ENCODE measurements around the gene TCF4. TPM values are rescaled to one million over a fixed set of nuclear protein-coding genes. Genes with fewer than 3 reads are reported as not detected.
A peak's percentile ranks its signal among the peaks of the same experiment; 100 is the strongest.

The TCF4 gene
- total RNA-seq, 1 donor from 2014 or later, result 175 TPM

- Mint-ChIP-seq H3K4me1 (ENCODE audit: unreplicated experiment) (peaks cover 41% of the 10 kb centered on the region), H3K27ac (ENCODE audit: unreplicated experiment) (peak overlapping the region; percentile 53), H3K9me3 (ENCODE audit: unreplicated experiment) (no peaks in the 10 kb centered on the region), H3K36me3 (ENCODE audit: low read depth, unreplicated experiment) (peaks cover 11% of the 10 kb centered on the region), H3K4me3 (ENCODE audit: unreplicated experiment) (no peak overlapping the region), H3K27me3 (ENCODE audit: unreplicated experiment) (no peaks in the 10 kb centered on the region)
- no peak for DNase-seq (ENCODE audit: low spot score)
- TF ChIP-seq CTCF (IDR thresholded peaks at IDR 0.05; ENCODE audit: unreplicated experiment), result no peak
These were observed 234.6 kb downstream of the TCF4 start for GRCh38 chr18:55353391-55353790.

GRCh38 chr18:55351980-55352714 lies 235.8 kb downstream of the TCF4 start:
- no peak overlapping the region for H3K27ac Mint-ChIP-seq (ENCODE audit: unreplicated experiment)
- peaks cover 5% of the 10 kb centered on the region for H3K36me3 Mint-ChIP-seq (ENCODE audit: low read depth, unreplicated experiment)
- H3K9me3 Mint-ChIP-seq (ENCODE audit: unreplicated experiment), result no peaks in the 10 kb centered on the region
- no peak for DNase-seq (ENCODE audit: low spot score)
- peaks cover 38% of the 10 kb centered on the region for H3K4me1 Mint-ChIP-seq (ENCODE audit: unreplicated experiment)
- H3K27me3 Mint-ChIP-seq (ENCODE audit: unreplicated experiment), result no peaks in the 10 kb centered on the region
- no peak for TF ChIP-seq CTCF (IDR thresholded peaks at IDR 0.05; ENCODE audit: unreplicated experiment)
- no peak overlapping the region for H3K4me3 Mint-ChIP-seq (ENCODE audit: unreplicated experiment)

- TF ChIP-seq CTCF (IDR thresholded peaks at IDR 0.05; ENCODE audit: unreplicated experiment), result no peak
- peak overlapping the region; percentile 53 for H3K27ac Mint-ChIP-seq (ENCODE audit: unreplicated experiment)
- no peak overlapping the region for H3K4me3 Mint-ChIP-seq (ENCODE audit: unreplicated experiment)
- H3K9me3 Mint-ChIP-seq (ENCODE audit: unreplicated experiment), result no peaks in the 10 kb centered on the region
- peaks cover 5% of the 10 kb centered on the region for H3K36me3 Mint-ChIP-seq (ENCODE audit: low read depth, unreplicated experiment)
- H3K27me3 Mint-ChIP-seq (ENCODE audit: unreplicated experiment), result no peaks in the 10 kb centered on the region
- peaks cover 41% of the 10 kb centered on the region for H3K4me1 Mint-ChIP-seq (ENCODE audit: unreplicated experiment)
- DNase-seq (ENCODE audit: low spot score), result no peak
These were observed 236.7 kb downstream of the TCF4 start for GRCh38 chr18:55351241-55351691.

GRCh38 chr18:55349685-55350084 lies 238.3 kb downstream of the TCF4 start:
- H3K4me3 Mint-ChIP-seq (ENCODE audit: unreplicated experiment), result no peak overlapping the region
- DNase-seq (ENCODE audit: low spot score), result no peak
- H3K27ac Mint-ChIP-seq (ENCODE audit: unreplicated experiment), result no peak overlapping the region
- H3K4me1 Mint-ChIP-seq (ENCODE audit: unreplicated experiment), result peaks cover 39% of the 10 kb centered on the region
- H3K36me3 Mint-ChIP-seq (ENCODE audit: low read depth, unreplicated experiment), result peaks cover 5% of the 10 kb centered on the region
- TF ChIP-seq CTCF (IDR thresholded peaks at IDR 0.05; ENCODE audit: unreplicated experiment), result no peak
- H3K9me3 Mint-ChIP-seq (ENCODE audit: unreplicated experiment), result no peaks in the 10 kb centered on the region
- H3K27me3 Mint-ChIP-seq (ENCODE audit: unreplicated experiment), result no peaks in the 10 kb centered on the region

- Mint-ChIP-seq H3K4me3 (ENCODE audit: unreplicated experiment) (no peak overlapping the region), H3K27me3 (ENCODE audit: unreplicated experiment) (no peaks in the 10 kb centered on the region), H3K4me1 (ENCODE audit: unreplicated experiment) (peaks cover 19% of the 10 kb centered on the region), H3K27ac (ENCODE audit: unreplicated experiment) (no peak overlapping the region), H3K9me3 (ENCODE audit: unreplicated experiment) (no peaks in the 10 kb centered on the region), H3K36me3 (ENCODE audit: low read depth, unreplicated experiment) (peaks cover 5% of the 10 kb centered on the region)
- DNase-seq (ENCODE audit: low spot score), result no peak
- no peak for TF ChIP-seq CTCF (IDR thresholded peaks at IDR 0.05; ENCODE audit: unreplicated experiment)
These were observed 240.8 kb downstream of the TCF4 start for GRCh38 chr18:55346961-55347740.

Data from endothelial cell (in vitro differentiated cells).